A549 (cell line): ENCODE data around the gene CCDC61. TPM values are rescaled to one million over a fixed set of nuclear protein-coding genes. Genes with fewer than 3 reads are reported as not detected.
A peak's percentile ranks its signal among the peaks of the same experiment; 100 is the strongest.

Experiments used
- ATAC-seq, 2 experiments: fragments of 200-7000 bp in 1 of 2; fragments of >200 bp in 1 of 2; cut with Nextera tagmentation in 1 of 2; cut with Tn5 transposase in 1 of 2; 3 replicates each; pipeline versions ENCODE4 v1.8.0 to v1.9.1; 2018 to 2020; ENCODE audit warnings: mild to moderate bottlenecking in 1 of 2, moderate library complexity in 1 of 2
- CTCF ChIA-PET: fragments of 300-600 bp; sonication (Branson Sonifier 250); formaldehyde crosslinking; extraction: SDS; loops from one replicate; lab custom pipeline; 2021; ENCODE audit warnings: antibody characterized with exemption, inconsistent platforms; lab: Yijun Ruan, JAX
- POLR2A ChIA-PET: fragments of 350-600 bp; formaldehyde crosslinking; extraction: SDS; loops from one replicate; lab custom pipeline; 2021; ENCODE audit warnings: antibody characterized with exemption, inconsistent platforms; lab: Yijun Ruan, JAX
- DNase-seq, 2 experiments: peaks; one replicate each; pipeline versions ENCODE4 v3.0.0 to v3.0.0-alpha.2; 2011 to 2016; ENCODE audit warnings: low read depth in 1 of 2, low spot score in 1 of 2
- FAIRE-seq: peaks from 2 replicates; lab custom pipeline; 2011; peaks lifted over from hg19 to GRCh38; lab: Jason Lieb, UNC
- H3K27ac ChIP-seq, 2 experiments: fragments of >200 bp; sonication (Bioruptor Twin); formaldehyde crosslinking; 3 replicates each; pipeline ENCODE4 v1.5.1; 2016 to 2017
- H3K4me1 ChIP-seq: fragments of >200 bp; sonication (Bioruptor Twin); formaldehyde crosslinking; 3 replicates; pipeline ENCODE4 v1.6.1; 2016
- H3K4me2 ChIP-seq: fragments of >200 bp; sonication (Bioruptor Twin); formaldehyde crosslinking; 3 replicates; pipeline ENCODE4 v1.6.1; 2016
- H3K4me3 ChIP-seq: fragments of >200 bp; sonication (Bioruptor Twin); formaldehyde crosslinking; 3 replicates; pipeline ENCODE4 v1.5.1; 2016
- H3K9me3 ChIP-seq: fragments of >200 bp; sonication (Bioruptor Twin); formaldehyde crosslinking; 3 replicates; pipeline ENCODE4 v1.6.1; 2016
- ESRRA ChIP-seq: fragments of 150-350 bp; IDR thresholded peaks from 2 replicates; pipeline ENCODE4 v1.6.1; 2014; ENCODE audit warnings: mild to moderate bottlenecking, low read length, borderline replicate concordance
- FOSL2 ChIP-seq, 2 experiments: fragments of 450-650 bp in 1 of 2; fragments of >200 bp in 1 of 2; sonication (Bioruptor Twin) in 1 of 2; formaldehyde crosslinking; IDR thresholded peaks; 2 replicates each; pipeline versions ENCODE4 v1.5.0 to v1.6.1; 2016 to 2020; ENCODE audit warnings: mild to moderate bottlenecking in 1 of 2, moderate library complexity in 1 of 2
- FOXS1 ChIP-seq: fragments of 250-450 bp; sonication (Bioruptor Pico); IDR thresholded peaks from 2 replicates; pipeline ENCODE4 v1.5.0; 2020; ENCODE audit warnings: mild to moderate bottlenecking, moderate library complexity
- GATA3 ChIP-seq: IDR thresholded peaks from 2 replicates; pipeline ENCODE4 v1.6.1; 2012; ENCODE audit warnings: borderline replicate concordance
- HDAC2 ChIP-seq: fragments of 200-600 bp; sonication (generic); IDR thresholded peaks from 2 replicates; pipeline ENCODE4 v1.6.1; 2016
- HOXB13 ChIP-seq: fragments of 250-450 bp; sonication (Bioruptor Pico); IDR thresholded peaks from 2 replicates; pipeline ENCODE4 v1.5.0; 2020; ENCODE audit warnings: low read depth, mild to moderate bottlenecking, moderate library complexity
- JUN ChIP-seq, 2 experiments: fragments of >200 bp; sonication (Bioruptor Twin); formaldehyde crosslinking; IDR thresholded peaks; 2 replicates in 1 of 2; 3 replicates in 1 of 2; pipeline ENCODE4 v1.6.1; 2016 to 2017
- JUNB ChIP-seq: fragments of >200 bp; sonication (Bioruptor Twin); formaldehyde crosslinking; IDR thresholded peaks from 2 replicates; pipeline ENCODE4 v1.6.1; 2016
- KDM5A ChIP-seq: fragments of 200-600 bp; sonication (generic); IDR thresholded peaks from 2 replicates; pipeline ENCODE4 v1.6.1; 2016; ENCODE audit warnings: antibody characterized with exemption, mild to moderate bottlenecking
- MYC ChIP-seq: IDR thresholded peaks from 2 replicates; pipeline ENCODE4 v1.6.1; 2012; ENCODE audit warnings: mild to moderate bottlenecking, inconsistent platforms, low read length, improper control_type of control experiment, borderline replicate concordance
- PHF8 ChIP-seq: fragments of 200-600 bp; sonication (generic); IDR thresholded peaks from 2 replicates; pipeline ENCODE4 v1.6.1; 2016; ENCODE audit warnings: low read depth, mild to moderate bottlenecking, antibody characterized with exemption, moderate library complexity, borderline replicate concordance
- RAD21 ChIP-seq, 2 experiments: fragments of >200 bp in 1 of 2; sonication (Bioruptor Twin) in 1 of 2; formaldehyde crosslinking in 1 of 2; IDR thresholded peaks in 1 of 2; conservative IDR thresholded peaks in 1 of 2; 2 replicates in 1 of 2; 3 replicates in 1 of 2; pipeline ENCODE4 v1.6.1; 2012 to 2018; ENCODE audit warnings: inconsistent platforms in 1 of 2
- RARB ChIP-seq: fragments of 250-450 bp; sonication (Bioruptor Pico); IDR thresholded peaks from 2 replicates; pipeline ENCODE4 v1.8.0; 2021; ENCODE audit warnings: mild to moderate bottlenecking, moderate library complexity
- RFX5 ChIP-seq: fragments of 450-650 bp; IDR thresholded peaks from 2 replicates; pipeline ENCODE4 v1.7.1; 2014; ENCODE audit warnings: antibody characterized with exemption, mild to moderate bottlenecking, moderate library complexity
- RNF2 ChIP-seq: fragments of 200-600 bp; sonication (generic); IDR thresholded peaks from 2 replicates; pipeline ENCODE4 v1.6.1; 2016; ENCODE audit warnings: low read depth, mild to moderate bottlenecking, antibody characterized with exemption, moderate library complexity, borderline replicate concordance
- SMC3 ChIP-seq: fragments of >200 bp; sonication (Bioruptor Twin); formaldehyde crosslinking; IDR thresholded peaks from 3 replicates; pipeline ENCODE4 v1.6.1; 2018; ENCODE audit warnings: inconsistent platforms
- ZFP36 ChIP-seq: fragments of 450-650 bp; IDR thresholded peaks from 2 replicates; pipeline ENCODE4 v1.6.1; 2014; ENCODE audit warnings: borderline replicate concordance; ENCODE audit not compliant: partially characterized antibody
- ZNF302 ChIP-seq: fragments of 250-450 bp; sonication (Bioruptor Pico); IDR thresholded peaks from 2 replicates; pipeline ENCODE4 v1.9.0; 2021; ENCODE audit warnings: inconsistent platforms, mild to moderate bottlenecking, moderate library complexity
- ZSCAN20 ChIP-seq: fragments of 250-450 bp; sonication (Bioruptor Pico); IDR thresholded peaks from 2 replicates; pipeline ENCODE4 v1.8.0; 2022; ENCODE audit warnings: mild to moderate bottlenecking, moderate library complexity
- WGBS: methylation state at CpG from one replicate; pipeline ENCODE4 v1.1.6; 2017; ENCODE audit errors: missing lambda C conversion rate; 5-methylcytosine and 5-hydroxymethylcytosine counted together
- polyA plus RNA-seq, 4 experiments: library from polyadenylated mRNA; depleted of rRNA in 3 of 4; stranded (reverse); fragments of >200 nt; fragmentation: RNase III in 1 of 4; extraction: RNeasy Plus Mini Kit Qiagen cat#74134 plus additional on column Dnase treatment in 1 of 4; gene quantifications; 2 replicates in 3 of 4; 3 replicates in 1 of 4; pipeline ENCODE4 v1.2.3, GENCODE V29; 2011 to 2017
- TF ChIP-seq, protein P1 (sequence below): IDR thresholded peaks from 2 replicates; pipeline ENCODE4 v1.6.1; 2012
- TF ChIP-seq, protein P2 (sequence below): IDR thresholded peaks from 2 replicates; pipeline ENCODE4 v1.6.1; 2012

The CCDC61 gene
- polyA plus RNA-seq, 2 of the 4 experiments (the other 2 are of a cell fraction), result 3.2 to 8.2 TPM

DNA sequence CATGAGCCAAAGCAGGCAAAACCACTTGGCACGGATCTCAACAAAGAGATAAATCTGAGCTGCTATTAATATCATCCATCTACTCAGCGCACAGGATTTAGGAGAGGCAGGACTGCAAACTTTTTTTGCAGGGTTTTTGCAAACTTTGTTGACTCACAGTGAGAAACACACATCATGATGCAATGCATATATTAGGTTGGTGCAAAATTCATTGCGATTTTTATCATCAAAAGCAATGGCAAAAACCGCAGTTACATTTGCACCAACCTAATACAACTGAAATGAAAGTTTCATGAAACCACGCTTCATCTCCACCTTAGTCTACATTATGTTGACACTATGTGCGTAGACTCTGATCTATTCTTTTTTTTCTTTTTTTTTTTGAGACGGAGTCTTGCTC, 17.1 kb upstream of the CCDC61 start:
- POLR2A ChIA-PET, result no interaction called here
- H3K9me3 ChIP-seq, result no peaks in the 10 kb centered on the region
- CTCF ChIA-PET, result interaction anchor here (1.1 to 1.6 kb wide), 4 partner anchors 11 to 101 kb away, joined by 3 to 5 read pairs (median 4); no protein-coding TSS in a partner anchor
- 53% methylated on average over 7 of the region's 7 CpGs for WGBS
- H3K27ac ChIP-seq, result no peak overlapping the region
- H3K4me1 ChIP-seq, result no peaks in the 10 kb centered on the region; the same call in 2 of the 3 replicates
- DNase-seq (no peak), FAIRE-seq (peak; percentile 51), ATAC-seq (no peak)
- H3K4me3 ChIP-seq, result no peak overlapping the region
- TF ChIP-seq FOXS1 (no peak), ZFP36 (no peak), KDM5A (no peak)
- TF ChIP-seq, protein P1, sequence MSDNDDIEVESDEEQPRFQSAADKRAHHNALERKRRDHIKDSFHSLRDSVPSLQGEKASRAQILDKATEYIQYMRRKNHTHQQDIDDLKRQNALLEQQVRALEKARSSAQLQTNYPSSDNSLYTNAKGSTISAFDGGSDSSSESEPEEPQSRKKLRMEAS, result no peak
- H3K4me2 ChIP-seq, result no peak overlapping the region

DNA sequence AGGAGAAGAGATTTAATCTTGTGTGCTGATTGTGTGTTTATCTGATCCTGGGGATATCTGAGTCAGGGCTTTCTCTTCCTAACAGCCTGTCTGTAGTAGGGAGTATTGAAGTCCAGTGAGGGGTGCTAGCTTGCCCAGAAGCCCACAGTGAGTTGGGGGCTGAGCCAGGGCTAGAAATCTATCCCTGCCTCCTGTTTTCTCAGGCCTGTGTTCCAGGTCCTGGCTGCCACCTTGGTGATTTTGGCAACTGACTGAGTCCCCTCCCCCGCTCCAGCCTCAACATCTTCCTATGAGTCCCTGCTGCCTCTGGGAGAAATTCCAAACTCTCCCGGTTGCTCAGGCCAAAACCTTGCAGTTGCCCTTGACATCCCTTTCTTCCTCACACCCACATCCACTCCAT, 13.9 kb upstream of the CCDC61 start:
- WGBS, result 43% methylated on average over 2 of the region's 2 CpGs
- no peaks in the 10 kb centered on the region for H3K4me1 ChIP-seq
- DNase-seq (no peak), FAIRE-seq (no peak), ATAC-seq (peak; percentile 45 to 51; a peak in 3 of 6 replicates)
- H3K4me2 ChIP-seq, result no peak overlapping the region
- no peak overlapping the region for H3K27ac ChIP-seq
- H3K9me3 ChIP-seq, result no peaks in the 10 kb centered on the region
- TF ChIP-seq HOXB13 (CRISPR knock-in tag) (no peak), ESRRA (no peak), RNF2 (no peak), HDAC2 (no peak), ZSCAN20 (CRISPR knock-in tag) (no peak), PHF8 (no peak), GATA3 (no peak), ZNF302 (CRISPR knock-in tag) (no peak), RFX5 (no peak), MYC (no peak), KDM5A (no peak), FOSL2 (IDR thresholded peaks at IDR 0.05) (no peak), FOSL2 (CRISPR knock-in tag; IDR thresholded peaks at IDR 0.05) (no peak), JUN (IDR thresholded peaks at IDR 0.05) (no peak), RAD21 (conservative IDR thresholded peaks at IDR 0.05 in 1 of 2, IDR thresholded peaks at IDR 0.05 in 1 of 2) (no peak), SMC3 (no peak)
- TF ChIP-seq, protein P1, result no peak
- ChIA-PET POLR2A (no interaction called here), CTCF (interaction anchor here (0.9 to 1.6 kb wide), 4 partner anchors 14 to 76 kb away, joined by 3 to 5 read pairs (median 4); partner anchors contain the start of gene CCDC61)
- no peak overlapping the region for H3K4me3 ChIP-seq

- FAIRE-seq (no peak), DNase-seq (no peak), ATAC-seq (no peak)
- no peaks in the 10 kb centered on the region for H3K4me1 ChIP-seq
- no peak overlapping the region for H3K4me2 ChIP-seq
- WGBS, result 76% methylated on average over 7 of the region's 7 CpGs
- H3K9me3 ChIP-seq, result no peaks in the 10 kb centered on the region
- H3K4me3 ChIP-seq, result no peak overlapping the region
- no peak overlapping the region for H3K27ac ChIP-seq
- POLR2A ChIA-PET, result interaction anchor here (0.8 kb wide), 1 partner anchor 10 kb away, joined by 3 read pairs; the partner anchor contains the start of gene CCDC61
- CTCF ChIA-PET, result interaction anchor here (0.6 to 1.1 kb wide), 4 partner anchors 11 to 84 kb away, joined by 3 read pairs; partner anchors contain the start of gene MYPOP
- TF ChIP-seq ZNF302 (CRISPR knock-in tag) (no peak), GATA3 (no peak), JUNB (no peak), RARB (CRISPR knock-in tag) (no peak)
- TF ChIP-seq, protein P2, sequence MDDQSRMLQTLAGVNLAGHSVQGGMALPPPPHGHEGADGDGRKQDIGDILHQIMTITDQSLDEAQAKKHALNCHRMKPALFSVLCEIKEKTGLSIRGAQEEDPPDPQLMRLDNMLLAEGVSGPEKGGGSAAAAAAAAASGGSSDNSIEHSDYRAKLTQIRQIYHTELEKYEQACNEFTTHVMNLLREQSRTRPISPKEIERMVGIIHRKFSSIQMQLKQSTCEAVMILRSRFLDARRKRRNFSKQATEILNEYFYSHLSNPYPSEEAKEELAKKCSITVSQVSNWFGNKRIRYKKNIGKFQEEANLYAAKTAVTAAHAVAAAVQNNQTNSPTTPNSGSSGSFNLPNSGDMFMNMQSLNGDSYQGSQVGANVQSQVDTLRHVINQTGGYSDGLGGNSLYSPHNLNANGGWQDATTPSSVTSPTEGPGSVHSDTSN, result no peak
- TF ChIP-seq, all 56 proteins: peak for 0
Observed at GRCh38 chr19:45985321-45985720, 9.9 kb upstream of the CCDC61 start.
